Osteocyte (in vitro differentiated cells): ENCODE results near the gene ZNF692. TPM values are rescaled to one million over a fixed set of nuclear protein-coding genes. Genes with fewer than 3 reads are reported as not detected.

Experiments used
- DNase-seq: peaks from one replicate; pipeline ENCODE4 v3.0.0; 2021; ENCODE audit warnings: mixed read lengths; ENCODE audit not compliant: unreplicated experiment; ENCODE audit errors: extremely low spot score
- H3K27ac Mint-ChIP-seq: one replicate; pipeline ENCODE4 v1.8.0; 2021; ENCODE audit warnings: mild to moderate bottlenecking, mixed read lengths; ENCODE audit not compliant: unreplicated experiment
- H3K27me3 Mint-ChIP-seq: one replicate; pipeline ENCODE4 v1.8.0; 2021; ENCODE audit warnings: mixed read lengths; ENCODE audit not compliant: unreplicated experiment
- H3K36me3 Mint-ChIP-seq: one replicate; pipeline ENCODE4 v1.8.0; 2021; ENCODE audit warnings: mixed read lengths; ENCODE audit not compliant: unreplicated experiment
- H3K4me1 Mint-ChIP-seq: one replicate; pipeline ENCODE4 v1.8.0; 2021; ENCODE audit warnings: mixed read lengths; ENCODE audit not compliant: unreplicated experiment
- H3K4me3 Mint-ChIP-seq: one replicate; pipeline ENCODE4 v1.8.0; 2021; ENCODE audit warnings: mild to moderate bottlenecking, moderate library complexity, mixed read lengths; ENCODE audit not compliant: unreplicated experiment
- H3K9me3 Mint-ChIP-seq: one replicate; pipeline ENCODE4 v1.8.0; 2021; ENCODE audit warnings: mixed read lengths; ENCODE audit not compliant: unreplicated experiment
- long read RNA-seq: library from polyadenylated mRNA; unstranded; transcript quantifications from one replicate; pipeline ENCODE4 v2.0.0, GENCODE V29; 2021
- total RNA-seq: library from RNA; stranded (reverse); gene quantifications from 2 replicates; pipeline ENCODE4 v1.2.1, GENCODE V29; 2021
- TF ChIP-seq, protein P1 (sequence below): fragments of 200-600 bp; sonication (generic); IDR thresholded peaks from 2 replicates; pipeline ENCODE4 v1.5.0; 2021; ENCODE audit warnings: antibody characterized with exemption, mild to moderate bottlenecking, moderate library complexity

The ZNF692 gene, protein sequence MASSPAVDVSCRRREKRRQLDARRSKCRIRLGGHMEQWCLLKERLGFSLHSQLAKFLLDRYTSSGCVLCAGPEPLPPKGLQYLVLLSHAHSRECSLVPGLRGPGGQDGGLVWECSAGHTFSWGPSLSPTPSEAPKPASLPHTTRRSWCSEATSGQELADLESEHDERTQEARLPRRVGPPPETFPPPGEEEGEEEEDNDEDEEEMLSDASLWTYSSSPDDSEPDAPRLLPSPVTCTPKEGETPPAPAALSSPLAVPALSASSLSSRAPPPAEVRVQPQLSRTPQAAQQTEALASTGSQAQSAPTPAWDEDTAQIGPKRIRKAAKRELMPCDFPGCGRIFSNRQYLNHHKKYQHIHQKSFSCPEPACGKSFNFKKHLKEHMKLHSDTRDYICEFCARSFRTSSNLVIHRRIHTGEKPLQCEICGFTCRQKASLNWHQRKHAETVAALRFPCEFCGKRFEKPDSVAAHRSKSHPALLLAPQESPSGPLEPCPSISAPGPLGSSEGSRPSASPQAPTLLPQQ
- 32.1 and 39.9 TPM in 2 replicates for total RNA-seq
- long read RNA-seq, partial matches to known transcripts = 1 of 12 reads
- long read RNA-seq, other reads (novel, unspliced or antisense) = 6 of 12 reads

DNA sequence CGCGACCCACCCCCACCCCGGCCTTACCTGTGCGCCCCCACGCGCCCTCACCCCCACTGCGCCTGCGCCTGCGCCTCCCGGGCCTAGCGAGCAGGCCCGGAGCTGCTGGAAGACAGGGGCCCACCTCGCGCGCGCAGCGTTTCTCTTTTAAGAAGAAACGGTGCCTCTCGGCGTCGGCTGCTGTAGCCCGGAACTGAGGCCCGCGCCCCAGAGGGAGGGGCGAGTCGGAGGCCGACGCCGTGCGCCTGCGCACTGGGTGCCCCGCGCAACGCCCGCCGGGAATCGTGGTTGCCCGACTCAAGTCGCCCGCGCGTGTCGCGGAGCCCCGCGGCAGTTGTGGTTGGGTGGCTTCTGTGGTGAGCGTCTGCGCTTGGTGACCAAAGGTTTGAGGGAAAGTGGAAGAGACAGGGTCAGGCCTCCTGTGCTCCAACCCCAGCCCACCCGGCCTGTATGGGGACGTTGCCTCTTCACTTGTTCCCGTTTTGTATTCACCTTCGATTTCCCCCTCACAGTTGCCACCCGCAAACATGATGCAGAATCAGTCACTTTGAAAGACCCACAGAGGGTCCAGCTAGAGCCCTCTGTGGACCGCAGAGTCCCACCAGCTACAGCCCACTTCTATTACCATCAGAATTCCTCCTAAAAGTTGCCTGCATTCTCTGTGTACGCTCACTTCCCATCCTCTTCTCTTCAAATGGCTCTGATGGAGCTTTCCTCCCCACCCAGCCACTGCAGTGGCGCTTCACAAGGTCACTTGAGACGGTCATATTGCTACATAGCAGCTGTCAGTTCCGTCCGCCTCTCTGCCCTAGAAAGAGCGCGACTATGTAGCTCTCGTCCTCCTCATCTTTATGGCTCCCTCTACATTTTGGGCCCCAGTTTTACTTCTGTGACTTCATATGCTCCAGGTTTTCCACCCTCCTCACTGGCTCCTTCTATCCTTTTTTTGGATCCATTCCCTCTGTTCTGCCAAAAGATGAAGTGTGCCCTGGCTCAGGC lies at the start of gene ZNF692:
Gene ZNF692, minus strand, starts transcription at position 195 of the 999 bp plus-strand sequence. CDS start 776 bp downstream, outside the sequence.
- Mint-ChIP-seq H3K36me3 (no peaks in the 10 kb centered on the region), H3K4me1 (peaks cover 33% of the 10 kb centered on the region), H3K27me3 (no peaks in the 10 kb centered on the region), H3K9me3 (no peaks in the 10 kb centered on the region), H3K27ac (peak within 1 kb of the TSS; percentile 88), H3K4me3 (peak within 1 kb of the TSS; percentile 85)
- TF ChIP-seq, protein P1, sequence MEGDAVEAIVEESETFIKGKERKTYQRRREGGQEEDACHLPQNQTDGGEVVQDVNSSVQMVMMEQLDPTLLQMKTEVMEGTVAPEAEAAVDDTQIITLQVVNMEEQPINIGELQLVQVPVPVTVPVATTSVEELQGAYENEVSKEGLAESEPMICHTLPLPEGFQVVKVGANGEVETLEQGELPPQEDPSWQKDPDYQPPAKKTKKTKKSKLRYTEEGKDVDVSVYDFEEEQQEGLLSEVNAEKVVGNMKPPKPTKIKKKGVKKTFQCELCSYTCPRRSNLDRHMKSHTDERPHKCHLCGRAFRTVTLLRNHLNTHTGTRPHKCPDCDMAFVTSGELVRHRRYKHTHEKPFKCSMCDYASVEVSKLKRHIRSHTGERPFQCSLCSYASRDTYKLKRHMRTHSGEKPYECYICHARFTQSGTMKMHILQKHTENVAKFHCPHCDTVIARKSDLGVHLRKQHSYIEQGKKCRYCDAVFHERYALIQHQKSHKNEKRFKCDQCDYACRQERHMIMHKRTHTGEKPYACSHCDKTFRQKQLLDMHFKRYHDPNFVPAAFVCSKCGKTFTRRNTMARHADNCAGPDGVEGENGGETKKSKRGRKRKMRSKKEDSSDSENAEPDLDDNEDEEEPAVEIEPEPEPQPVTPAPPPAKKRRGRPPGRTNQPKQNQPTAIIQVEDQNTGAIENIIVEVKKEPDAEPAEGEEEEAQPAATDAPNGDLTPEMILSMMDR = no peak
- peak; percentile 98 for DNase-seq

DNA sequence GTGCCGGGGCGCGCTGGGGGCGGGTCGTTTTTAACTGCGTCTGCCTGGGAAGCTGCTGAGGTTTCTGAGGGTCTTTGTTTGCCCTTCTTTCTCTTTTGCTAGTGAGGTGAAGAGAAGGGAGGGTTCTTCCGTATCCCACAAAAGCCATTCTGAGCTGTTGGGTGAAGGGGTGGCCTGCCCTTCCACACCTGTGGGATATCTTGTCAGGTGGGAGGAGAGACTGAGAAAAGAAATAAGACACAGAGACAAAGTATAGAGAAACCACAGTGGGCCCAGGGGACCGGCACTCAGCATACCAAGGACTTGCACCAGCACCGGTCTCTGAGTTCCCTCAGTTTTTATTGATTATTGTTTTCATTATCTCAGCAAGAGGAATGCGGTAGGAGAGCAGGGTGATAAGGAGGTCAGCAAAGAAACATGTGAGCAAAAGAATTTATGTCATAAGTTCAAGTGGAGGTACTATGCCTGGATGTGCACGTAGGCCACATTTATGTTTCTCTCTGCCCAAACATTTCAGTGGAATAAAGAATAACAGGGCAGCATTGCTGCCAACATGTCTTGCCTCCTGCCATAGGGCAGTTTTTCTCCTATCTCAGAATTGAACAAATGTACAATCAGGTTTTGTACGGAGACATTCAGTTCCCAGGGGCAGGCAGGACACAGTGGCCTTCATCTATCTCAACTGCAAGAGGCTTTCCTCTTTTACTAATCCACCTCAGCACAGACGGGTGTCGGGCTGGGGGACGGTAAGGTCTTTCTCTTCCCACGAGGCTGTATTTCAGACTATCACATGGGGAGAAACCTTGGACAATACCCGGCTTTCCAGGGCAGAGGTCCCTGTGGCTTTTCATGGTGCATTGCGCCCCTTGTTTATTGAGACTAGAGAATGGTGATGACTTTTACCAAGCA lies 48.1 kb upstream of the ZNF692 start:
- H3K36me3 Mint-ChIP-seq = no peaks in the 10 kb centered on the region
- no peaks in the 10 kb centered on the region for H3K9me3 Mint-ChIP-seq
- TF ChIP-seq, protein P1 = no peak
- peak overlapping the region; percentile 98 for H3K27ac Mint-ChIP-seq
- H3K27me3 Mint-ChIP-seq = peaks cover 18% of the 10 kb centered on the region
- DNase-seq = no peak
- peaks cover 22% of the 10 kb centered on the region for H3K4me1 Mint-ChIP-seq
- H3K4me3 Mint-ChIP-seq = peak overlapping the region; percentile 94

DNA sequence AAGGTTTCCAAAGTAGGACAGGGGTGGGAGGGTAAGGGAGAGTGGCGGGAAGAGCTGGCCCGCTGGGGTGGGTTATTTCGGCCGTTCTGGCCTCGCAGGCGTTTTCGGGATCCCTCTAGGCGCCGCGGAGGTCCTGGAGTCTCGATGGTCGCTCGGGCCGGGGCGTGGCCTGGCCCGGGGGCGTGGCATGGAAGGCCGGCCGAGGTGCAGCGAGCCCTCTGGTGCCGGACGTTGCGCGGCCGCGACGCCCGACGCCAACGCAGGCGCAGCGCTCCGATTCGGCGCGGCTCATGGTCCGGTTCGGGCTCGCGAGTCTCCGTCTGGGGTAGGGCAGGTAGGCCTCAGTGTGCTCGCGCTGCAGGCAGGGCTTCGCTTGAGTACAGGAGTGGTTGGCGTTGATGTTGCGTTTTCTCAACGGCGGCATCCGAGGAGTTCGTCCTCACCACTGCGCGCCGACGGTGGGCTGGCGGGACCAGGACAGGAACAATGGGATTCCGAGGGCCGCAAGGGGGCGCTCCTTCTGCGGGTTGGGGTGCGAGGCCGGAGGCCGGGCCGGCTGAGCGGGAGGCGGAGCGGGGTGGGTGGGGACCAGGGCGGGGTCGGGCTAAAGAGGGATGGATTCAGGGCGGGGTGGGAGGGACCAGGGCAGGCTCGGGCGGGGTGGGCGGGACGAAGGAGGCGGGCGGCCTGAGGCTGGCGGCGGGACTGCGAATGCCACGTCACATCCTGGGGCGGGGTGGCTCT lies 47.3 kb upstream of the ZNF692 start, which contains the start of gene PGBD2:
Gene PGBD2, plus strand, starts transcription at position 227 of the 744 bp plus-strand sequence. CDS start 7,628 bp downstream, outside the sequence.
- Mint-ChIP-seq H3K9me3 (no peaks in the 10 kb centered on the region), H3K4me1 (peaks cover 22% of the 10 kb centered on the region), H3K4me3 (peak within 1 kb of the TSS; percentile 97), H3K27me3 (peaks cover 23% of the 10 kb centered on the region), H3K27ac (peak within 1 kb of the TSS; percentile 99), H3K36me3 (no peaks in the 10 kb centered on the region)
- TF ChIP-seq, protein P1 = peak; percentile 75
- DNase-seq = peak; percentile 98

DNA sequence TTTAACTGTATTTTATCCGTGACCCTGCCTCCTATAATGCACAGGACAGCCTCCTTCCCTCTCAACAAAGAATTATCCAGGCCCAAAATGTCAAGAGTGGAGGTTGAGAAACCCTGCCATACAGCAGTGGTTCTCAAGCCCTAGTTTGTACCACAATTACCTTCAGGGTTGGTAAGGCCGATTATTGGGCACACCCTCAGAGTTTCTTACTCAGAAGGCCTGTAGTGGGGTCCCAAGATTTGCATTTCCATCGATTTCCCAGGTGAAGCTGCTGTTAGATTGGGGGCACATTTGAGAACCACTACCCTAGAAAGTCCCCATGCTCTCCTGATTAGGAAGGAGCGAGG lies 46.8 kb upstream of the ZNF692 start:
- peaks cover 22% of the 10 kb centered on the region for H3K4me1 Mint-ChIP-seq
- TF ChIP-seq, protein P1 = no peak
- peak overlapping the region; percentile 97 for H3K4me3 Mint-ChIP-seq

More for the DNA sequence above, 46.8 kb upstream of the ZNF692 start:
- Mint-ChIP-seq H3K36me3 (no peaks in the 10 kb centered on the region), H3K9me3 (no peaks in the 10 kb centered on the region), H3K27ac (peak overlapping the region; percentile 99), H3K27me3 (peaks cover 26% of the 10 kb centered on the region)
- DNase-seq = no peak
